Hematopoietic multipotent progenitor cell treated with erythropoietin and hydrocortisone succinate and interleukin-3 and kit ligand, for 8 days (in vitro differentiated cells): ENCODE data around the gene KCNAB3.
"Not testable (repeated sequence)": the region's sequence is repeated elsewhere in the genome, so short reads cannot be mapped to it uniquely, and the experiment has no call there.

ENCODE experiments used
- DNase-seq: peaks from one replicate; pipeline ENCODE4 v3.0.0-alpha.2; 2015

The KCNAB3 gene

DNA sequence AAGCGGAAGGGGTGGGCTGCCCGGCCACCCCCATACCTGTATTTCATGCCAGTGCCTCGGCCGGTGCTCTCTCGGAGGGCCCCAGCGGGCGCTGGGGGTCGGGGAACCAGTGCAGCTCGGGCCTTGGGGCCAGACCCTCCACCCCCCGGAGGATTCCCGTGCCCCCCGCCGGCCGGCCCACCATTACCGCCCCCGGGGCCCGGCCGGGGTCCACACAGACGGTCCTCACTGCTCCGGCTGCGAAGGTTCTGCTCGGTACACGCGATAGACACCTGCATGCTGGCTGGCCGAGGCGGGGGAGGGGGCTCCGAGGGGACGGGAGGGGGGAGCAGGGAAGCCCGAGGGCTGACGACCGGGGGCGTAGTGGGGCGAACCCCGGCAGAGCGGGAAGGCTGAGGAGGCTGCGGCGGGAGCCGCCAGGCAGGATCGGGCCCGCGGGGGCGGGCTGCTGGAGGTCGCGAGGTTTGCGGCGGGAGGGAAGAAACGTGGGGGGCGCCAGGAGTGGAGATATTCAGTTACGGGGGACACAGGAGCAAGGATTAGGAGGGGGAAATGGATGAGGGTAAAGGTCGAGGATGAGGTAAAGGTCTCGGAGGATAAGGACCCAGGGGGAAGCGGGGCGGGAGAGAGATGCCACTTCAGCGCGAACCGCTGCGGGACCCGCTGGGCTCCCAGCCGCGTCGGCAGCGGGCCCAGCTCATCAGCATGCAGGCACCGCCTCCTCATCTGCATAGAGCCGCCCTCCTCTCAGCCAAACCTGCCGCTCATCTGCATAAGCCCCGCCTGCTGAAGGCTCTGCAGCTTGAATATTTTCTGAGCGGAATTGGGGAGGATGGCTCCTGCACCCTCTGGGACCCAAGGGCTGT, at the start of gene KCNAB3:
Gene KCNAB3, minus strand, starts transcription at position 699 of the 866 bp plus-strand sequence. Its CDS starts 421 bp downstream, at position 278.
- peak; percentile 22 for DNase-seq

DNA sequence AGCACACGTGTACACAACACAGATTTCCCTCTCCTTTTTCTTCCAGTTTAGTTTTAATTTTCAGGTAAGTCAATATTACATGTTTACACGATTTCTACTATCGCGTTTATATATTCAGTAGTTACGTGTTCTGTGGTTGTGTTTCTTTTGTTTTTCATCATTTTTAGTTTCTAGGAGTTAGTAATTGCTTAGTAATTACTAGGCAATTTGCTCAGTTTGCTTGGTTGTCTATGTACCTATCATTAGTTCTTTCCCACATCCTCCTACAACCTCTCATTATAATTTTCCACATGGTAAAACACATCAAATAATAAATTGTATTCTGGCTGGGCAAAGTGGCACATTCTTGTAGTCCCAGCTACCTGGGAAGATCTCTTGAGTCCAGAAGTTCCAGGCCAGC, 48.1 kb upstream of the KCNAB3 start:
- no peak for DNase-seq

DNA sequence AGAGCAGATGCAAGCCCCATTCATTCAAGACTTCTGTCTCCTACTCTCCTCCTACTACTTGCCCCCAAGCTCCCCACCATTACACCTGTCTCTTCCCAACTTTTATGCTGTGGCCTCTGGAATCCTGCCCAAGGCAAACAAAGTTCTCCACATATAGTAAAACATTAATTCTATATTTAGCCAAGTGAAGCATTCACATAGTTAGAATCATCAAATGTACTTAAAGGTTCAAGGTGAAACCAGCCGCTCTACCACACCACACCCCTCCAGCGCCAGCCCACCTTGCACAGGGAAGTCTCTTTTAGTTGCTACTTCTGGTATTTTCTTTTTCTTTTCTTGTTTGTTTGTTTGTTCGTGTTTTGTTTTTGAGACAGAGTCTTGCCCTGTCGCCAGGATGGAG, 47.4 kb upstream of the KCNAB3 start:
- no peak for DNase-seq

DNA sequence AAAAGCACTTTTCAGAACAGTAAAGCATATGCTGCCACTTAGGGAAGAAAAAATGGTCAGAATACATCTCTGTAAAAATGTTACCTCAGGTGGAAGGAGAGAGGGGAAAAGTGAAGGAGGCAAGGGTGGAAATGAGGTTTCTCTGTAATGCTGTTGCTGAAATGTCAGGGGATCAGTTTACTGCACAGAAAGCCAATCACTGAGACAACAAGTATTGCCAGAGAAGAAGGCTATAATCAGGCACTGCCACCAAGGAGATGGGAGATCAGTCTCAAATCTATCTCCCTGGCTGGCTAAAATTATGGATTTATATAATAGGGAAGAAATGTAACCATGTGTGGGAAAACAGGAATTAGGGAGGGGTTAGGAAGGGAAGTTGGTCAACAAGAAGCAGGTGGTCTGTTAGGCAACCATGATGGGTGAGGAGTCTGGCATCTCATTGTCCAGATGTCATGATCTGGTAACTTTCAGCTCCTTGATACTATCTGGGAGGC, 45.0 kb upstream of the KCNAB3 start:
- no peak for DNase-seq

DNA sequence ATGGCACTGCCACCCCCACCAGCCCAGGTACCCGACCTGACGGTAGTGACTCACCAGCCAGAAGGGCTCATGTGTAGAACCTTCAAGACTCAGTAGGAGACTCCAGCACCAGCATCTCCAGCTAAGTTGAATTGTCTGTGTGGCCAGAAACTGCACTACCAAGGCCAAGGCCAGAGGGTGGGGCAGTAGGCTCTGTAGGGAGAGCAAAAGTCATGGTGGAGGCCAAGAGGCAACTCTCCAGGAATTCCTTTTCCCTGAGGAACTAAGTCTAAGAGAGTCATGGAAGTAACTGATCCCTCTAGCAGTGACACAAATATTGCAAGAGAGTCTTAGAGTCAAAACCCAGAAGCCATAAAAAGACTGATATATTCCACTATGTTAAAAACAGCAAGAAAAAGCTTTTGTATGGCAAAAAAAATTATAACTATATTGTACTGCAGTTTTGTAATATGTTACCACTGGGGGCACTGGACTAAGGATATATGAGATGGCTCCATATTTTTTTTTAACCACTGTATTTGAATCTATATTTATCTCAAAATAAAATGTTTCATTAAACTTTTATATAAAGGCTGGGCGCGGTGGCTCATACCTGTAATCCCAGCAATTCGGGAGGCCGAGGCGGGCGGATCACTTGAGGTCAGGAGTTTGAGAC, 42.6 kb upstream of the KCNAB3 start:
- DNase-seq, result no peak

DNA sequence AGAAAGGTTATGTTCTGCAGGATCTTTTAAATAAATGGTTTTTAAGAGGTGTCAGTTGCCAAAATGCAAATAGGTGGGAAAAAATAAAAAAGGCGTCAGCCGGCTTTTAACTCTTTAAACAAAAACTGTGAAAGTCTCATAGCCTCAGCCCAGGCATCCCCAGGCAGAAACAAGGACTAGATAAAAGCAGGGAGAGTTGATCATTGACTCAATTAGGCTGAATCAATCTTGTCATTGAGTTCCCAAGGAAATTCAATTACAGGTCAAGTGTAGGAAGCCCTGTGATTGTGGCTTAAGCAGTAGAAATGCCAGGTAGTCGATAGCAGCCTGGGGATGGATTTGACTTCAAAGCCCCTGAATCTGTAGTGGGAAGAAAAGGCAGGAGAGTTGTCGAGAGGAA, 42.0 kb upstream of the KCNAB3 start:
- no peak for DNase-seq

DNA sequence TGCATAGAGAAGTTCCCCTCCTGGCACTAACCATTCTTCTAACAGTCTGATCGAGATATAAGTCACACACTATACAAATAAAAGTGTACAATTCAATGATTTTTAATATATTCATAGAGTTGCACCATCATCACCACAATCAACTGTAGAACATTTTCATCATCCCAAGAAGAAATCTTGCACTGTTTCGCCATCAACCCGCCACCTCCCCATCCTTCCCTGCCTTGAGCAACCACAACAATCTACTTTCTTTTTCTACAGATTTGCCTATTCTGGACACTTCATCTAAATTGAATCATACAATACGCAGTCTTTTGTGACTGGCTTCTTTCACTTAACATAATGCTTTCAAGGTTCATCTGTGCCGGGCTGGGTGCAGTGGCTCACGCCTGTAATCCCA, 39.8 kb upstream of the KCNAB3 start:
- DNase-seq, result peak; percentile 4

DNA sequence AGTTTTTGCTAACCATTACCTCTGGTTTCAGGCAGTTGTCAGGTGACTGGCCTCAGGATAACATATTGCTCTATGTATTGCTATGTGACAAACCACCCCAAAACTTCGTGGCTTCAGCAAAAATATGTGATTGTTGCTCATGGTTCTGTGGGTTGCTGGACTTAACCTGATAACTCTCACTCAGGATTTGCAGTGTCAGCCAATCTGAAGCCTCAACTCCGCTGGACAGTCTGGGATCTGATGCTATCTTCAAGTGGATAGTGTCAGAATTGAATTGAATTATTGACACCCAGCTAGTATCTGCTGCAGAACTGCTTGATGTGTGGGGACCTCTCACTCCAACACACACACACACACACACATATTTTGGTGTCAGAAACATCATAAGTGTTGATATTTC, 38.1 kb upstream of the KCNAB3 start:
- no peak for DNase-seq

DNA sequence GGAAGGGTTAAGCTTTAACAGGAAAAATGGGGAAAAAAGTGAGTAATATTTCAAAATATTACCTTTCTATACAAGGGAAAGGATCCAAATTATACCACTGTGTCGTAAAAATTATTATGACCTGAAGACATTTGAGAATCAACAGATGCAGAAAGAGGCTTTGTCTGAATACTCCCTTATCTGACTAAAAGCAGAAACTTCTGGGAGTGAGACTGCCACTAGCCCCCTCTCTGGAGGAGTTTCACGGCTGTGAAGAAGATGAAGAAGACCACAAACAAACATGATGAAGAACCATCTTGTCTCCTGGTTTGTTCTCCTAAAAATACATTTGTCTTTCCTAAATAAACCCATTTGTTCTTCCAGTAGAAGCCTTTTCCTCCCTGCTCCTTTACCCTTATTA, 31.8 kb upstream of the KCNAB3 start:
- DNase-seq, result no peak

DNA sequence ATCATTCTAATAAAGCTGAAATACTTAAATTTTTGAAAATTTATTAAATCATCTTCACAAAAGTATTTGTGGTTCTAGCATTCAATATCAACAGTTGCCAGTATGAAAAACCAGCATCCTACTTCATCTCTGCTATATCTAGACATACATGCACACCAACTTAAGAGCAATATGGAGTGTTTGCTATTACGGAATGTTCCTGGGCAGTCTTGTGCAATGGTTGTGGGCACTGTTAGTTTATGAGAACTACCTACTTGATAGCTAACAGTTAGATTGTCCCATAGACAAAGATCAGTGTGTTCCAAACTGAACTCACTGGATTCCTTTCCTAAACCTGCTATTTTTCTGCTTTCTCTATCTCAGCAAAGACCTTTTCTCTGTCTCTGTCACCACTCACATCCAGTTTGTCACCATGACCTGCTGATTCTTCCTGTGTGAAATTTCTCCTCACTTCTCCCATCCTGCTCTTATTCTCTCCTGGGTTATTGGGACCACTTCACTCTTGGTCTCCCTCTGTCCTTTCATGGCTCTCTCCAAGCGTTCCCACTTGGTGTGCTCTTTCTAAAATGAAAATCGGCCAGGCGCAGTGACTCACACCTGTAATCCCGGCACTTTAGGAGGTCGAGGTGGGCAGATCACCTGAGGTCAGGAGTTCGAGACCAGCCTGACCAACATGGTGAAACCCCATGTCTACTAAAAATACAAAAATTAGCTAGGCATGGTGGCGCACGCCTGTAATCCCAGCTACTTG, 30.0 kb upstream of the KCNAB3 start:
- peak; percentile 27 for DNase-seq

DNA sequence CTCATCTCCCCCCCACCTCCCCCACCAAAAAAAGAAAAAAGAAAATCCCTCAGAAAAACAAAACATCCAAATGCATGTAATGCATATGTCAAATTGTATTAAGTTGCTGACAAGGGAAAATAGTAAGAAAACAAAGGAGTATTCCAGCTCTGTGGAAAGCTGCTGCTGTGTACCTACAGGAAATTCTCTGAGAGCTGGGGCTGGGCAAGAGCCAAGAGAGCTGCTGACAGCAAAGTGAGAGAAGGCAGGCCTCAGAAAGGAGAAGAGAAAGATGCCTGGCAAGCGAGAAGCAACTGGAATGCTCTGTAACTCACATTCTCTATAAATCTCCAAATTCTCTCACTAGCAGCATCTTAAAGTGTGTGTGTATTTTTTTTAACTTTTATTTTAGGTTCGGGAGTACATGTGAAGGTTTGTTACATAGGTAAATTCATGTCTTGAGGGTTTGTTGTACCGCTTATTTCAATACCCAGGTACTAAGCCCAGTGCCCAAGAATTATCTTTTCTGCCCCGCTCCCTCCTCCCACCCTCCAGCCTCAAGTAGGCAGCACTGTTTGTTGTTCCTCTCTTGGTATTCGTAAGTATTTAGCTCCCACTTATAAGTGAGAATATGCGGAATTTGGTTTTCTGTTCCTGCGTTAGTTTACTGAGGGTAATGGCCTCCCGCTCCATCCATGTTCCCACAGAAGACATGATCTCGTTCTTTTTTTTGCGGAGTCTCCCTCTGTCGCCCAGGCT, 26.7 kb upstream of the KCNAB3 start:
- no peak for DNase-seq

DNA sequence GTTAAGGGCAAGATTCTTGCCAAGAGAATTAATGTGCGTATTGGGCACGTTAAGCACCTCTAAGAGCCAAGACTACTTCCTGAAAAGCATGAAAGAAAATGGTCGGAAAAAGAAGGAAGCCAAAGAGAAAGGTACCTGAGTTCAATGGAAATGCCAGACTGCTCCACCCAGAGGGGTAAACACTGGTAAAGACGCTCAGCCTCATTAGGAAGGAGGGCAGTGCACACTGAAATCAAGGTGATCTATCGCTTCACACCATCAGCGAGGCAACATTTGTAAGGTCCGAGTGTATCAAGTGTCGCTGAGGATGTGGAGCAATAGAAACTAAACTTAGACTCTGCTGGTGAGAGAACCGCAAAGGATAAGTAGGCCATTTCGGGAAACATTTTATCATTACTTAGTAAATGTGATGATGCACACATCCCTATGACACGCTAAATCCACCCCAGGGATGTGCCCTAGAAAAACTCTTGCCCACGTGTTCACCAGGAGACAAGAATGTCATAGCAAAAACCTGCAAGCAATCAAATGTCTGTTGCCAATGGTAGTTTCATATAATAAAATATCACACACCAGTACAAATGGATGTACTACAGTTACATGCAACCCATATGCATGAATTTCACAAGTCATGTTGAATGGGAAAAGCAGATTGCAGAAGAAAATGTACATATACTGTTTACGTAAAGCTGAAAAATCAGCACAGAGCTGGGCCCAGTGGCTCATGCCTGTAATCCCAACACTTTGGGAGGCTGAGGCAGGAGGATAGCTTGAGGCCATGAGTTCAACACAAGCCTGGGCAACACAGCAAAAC, 26.0 kb upstream of the KCNAB3 start:
- no peak for DNase-seq

DNA sequence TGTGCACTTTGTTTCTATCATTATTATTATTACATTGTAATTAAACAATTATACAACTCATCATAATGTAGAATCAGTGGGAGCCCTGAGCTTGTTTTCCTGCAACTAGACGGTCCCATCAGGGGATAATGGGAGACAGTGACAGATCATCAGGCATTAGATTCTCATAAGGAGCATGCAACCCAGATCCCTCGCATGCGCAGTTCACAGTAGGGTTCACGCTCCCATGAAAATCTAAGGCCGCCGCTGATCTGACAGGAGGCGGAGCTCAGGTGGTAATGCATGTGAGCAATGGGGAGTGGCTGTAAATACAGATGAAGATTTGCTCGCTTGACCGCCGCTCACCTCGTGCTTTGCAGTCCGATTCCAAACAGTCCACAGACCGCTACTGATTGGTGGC, 23.6 kb upstream of the KCNAB3 start:
- DNase-seq, result not testable (repeated sequence)

DNA sequence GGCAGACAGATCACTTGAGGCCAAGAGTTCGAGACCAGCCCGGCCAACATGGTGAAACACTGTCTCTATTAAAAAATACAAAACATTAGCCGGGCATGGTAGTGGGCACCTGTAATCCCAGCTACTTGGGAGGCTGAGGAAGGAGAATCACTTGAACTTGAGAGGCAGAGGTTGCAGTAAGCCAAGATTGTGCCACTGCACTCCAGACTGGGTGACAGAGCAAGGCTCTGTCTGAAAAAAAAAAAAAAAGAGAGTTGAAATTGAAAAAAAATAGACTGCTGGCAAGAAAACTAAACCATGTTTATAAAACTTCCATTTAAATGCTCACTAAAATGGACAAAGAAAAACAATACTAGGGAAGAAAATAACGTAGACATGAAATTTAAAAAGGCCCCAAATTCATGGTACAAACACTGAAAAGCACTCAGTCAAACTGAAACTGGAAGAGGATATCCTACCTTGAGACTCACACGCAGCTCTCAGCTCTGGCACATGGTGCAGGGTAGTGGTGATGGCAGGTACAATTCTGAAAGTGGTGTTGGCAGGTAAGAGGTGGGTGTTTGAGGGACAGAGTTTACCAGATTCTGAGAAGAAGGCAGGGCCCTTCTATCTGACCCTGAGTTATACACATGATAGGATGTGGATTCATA, 21.6 kb upstream of the KCNAB3 start:
- DNase-seq, result no peak

DNA sequence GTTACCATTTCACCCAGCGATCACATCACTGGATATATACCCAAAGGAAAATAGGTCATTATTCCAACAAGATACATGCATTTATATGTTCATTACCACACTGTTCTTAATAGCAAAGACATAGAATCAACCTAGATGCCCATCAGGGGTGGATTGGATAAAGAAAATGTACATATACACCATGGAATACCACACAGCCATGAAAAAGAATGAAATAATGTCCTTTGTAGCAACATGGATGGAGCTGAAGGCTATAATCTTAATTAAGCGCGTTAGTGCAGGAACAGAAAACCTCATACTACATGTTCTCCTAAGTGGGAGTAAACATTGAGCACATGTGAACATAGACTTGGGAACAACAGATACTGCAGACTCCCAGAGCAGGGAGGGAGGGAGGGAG, 20.9 kb upstream of the KCNAB3 start:
- no peak for DNase-seq

DNA sequence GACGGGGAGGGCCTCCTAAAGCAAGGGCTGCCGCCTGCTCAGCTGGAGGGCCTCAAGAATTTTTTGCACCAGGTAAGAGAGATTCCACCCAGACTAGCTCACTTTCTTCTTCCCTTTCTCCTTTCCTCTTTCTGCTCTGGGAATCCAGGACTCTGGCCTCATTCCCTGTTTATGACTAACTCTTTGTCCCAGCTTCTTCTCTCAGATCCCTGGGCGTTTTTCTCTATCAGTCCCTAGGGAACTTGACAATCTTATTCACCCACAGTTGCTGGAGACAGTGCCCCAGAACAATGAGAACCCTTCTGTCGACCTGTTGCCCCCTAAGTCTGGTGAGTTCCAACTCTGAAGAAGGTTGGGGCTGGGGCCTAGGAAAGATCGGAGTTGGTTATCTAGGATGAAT, 18.0 kb upstream of the KCNAB3 start:
- DNase-seq, result no peak

DNA sequence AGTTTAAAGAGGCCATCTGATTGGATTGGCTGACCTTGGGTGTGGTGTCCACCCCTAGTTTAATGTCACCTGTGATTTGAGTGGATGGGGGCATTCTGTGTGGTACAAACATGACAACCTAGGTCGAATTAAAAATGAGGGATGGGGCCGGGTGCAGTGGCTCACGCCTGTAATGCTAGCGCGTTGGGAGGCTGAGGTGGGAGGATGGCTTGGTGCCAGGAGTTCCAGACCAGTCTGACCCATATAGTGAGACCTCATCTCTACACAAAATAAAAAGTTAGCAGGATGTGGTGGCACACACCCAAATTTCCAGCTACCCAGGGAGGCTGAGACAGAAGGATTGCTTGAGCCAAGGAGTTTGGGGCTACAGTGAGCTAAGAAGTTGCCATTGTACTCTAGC, 16.8 kb upstream of the KCNAB3 start:
- no peak for DNase-seq

DNA sequence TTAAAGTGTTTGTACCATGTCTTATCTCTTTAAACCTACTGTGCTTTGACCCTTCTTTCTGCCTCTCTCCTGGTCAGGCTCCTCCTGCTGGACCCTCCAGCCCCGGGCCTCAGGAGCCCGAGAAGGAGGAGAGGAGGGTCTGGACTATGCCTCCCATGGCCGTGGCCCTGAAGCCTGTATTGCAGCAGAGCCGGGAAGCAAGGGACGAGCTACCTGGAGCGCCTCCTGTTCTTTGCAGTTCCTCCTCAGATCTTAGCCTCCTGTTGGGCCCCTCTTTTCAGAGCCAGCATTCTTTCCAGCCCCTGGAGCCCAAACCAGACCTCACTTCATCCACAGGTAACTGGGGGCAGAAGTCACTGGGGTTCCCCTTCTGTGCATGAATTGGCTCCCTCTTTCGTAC, 16.0 kb upstream of the KCNAB3 start:
- no peak for DNase-seq

DNA sequence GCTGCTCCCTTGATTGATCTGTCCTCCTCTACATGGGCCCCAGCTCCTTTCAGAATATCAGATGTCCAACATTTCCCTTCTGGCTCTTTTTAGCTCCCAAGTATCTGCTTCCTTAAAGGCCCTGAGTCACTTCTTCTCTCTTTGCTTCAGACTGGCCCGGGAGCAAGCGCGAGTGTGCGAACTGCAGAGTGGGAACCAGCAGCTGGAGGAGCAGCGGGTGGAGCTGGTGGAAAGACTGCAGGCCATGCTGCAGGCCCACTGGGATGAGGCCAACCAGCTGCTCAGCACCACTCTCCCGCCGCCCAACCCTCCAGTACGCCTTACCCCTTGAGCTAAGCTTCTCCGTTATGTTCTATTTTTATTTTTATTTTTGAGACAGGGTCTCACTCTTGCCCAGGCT, 14.7 kb upstream of the KCNAB3 start:
- no peak for DNase-seq

DNA sequence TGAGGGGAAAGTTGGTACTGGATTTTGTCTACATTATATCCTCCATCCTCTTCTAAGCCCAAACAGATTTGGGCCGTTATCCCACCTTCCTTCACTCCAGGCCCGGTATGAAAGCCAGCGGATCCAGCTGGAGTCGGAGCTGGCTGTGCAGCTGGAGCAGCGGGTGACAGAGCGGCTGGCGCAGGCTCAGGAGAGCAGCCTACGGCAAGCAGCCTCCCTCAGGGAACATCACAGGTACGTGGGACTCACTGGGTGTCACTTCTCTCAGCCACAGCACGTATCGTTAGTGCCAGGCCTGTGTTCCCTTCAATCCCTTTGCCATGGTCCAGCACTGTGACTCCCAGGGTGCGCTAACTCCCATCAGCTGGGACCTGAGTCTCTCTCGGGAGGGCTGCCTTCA, 13.6 kb upstream of the KCNAB3 start:
- DNase-seq, result no peak

DNA sequence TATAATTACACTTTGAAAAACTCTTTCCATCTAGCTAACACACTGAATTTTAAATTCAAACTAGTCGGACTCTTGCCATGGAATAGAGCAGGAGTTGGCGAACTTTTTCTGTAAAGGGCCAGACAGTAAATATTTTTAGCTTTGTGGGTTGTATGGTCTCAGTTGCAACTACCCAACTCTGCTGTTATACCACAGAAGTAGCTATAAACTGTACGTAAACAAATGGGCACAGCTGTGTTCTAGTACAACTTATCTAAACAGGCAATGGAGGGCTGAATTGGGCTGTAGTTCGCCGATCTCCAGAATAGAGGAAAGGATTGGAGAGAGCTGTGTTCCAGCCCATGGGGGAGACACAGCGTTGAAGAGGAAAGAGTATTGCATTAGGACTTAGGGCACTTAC, 11.1 kb upstream of the KCNAB3 start:
- no peak for DNase-seq

DNA sequence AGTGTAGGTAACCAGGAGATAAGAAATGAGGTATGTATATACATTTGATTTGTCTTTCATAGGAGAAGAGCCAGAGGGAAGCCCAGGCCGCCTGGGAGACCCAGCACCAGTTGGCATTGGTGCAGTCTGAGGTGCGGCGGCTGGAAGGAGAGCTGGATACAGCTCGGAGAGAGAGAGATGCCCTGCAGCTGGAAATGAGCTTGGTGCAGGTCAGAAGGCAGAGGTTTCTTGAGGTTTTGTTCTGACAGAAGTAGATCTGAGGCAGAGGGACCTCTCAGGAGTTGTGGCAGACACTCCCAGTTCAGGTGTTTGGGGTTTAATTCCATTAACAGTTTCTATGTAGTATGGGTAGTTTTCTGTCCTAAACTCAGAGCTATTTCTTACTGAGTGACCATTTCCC, 10.4 kb upstream of the KCNAB3 start:
- no peak for DNase-seq
